ENCODE measurements around the gene MCF2L2. TPM values are rescaled to one million over a fixed set of nuclear protein-coding genes. Genes with fewer than 3 reads are reported as not detected.

MCF2L2 gene
- total and polyA plus RNA-seq, 2 donors (not counting 3 experiments of a cell fraction or from before 2014, with no cell fraction given), result 0.15 to 1.1 TPM

- H3K27ac ChIP-seq (ENCODE audit: insufficient read depth, low read depth, low read length), result no peak overlapping the region
- FAIRE-seq (no peak), DNase-seq (ENCODE audit: low read depth, low spot score) (no peak)
- H3K79me2 ChIP-seq (ENCODE audit: control insufficient read depth, insufficient read depth, low read length), result no peaks in the 10 kb centered on the region
- H3K4me3 ChIP-seq (replicated peaks in 1 of 3; ENCODE audit: insufficient read depth in 1 of 3, low read depth in 1 of 3, low read length in 3 of 3), result no peak overlapping the region
- CTCF ChIA-PET, result no interaction called here
- intact Hi-C loops (cut with micrococcal nuclease), result no loop called here
- H3K36me3 ChIP-seq (ENCODE audit: control insufficient read depth in 2 of 2, extremely low read depth in 1 of 2, insufficient read depth in 2 of 2, low read length in 2 of 2), result no peaks in the 10 kb centered on the region
- POLR2A ChIA-PET, result no interaction called here
- H3K4me1 ChIP-seq (ENCODE audit: control insufficient read depth, extremely low read depth, insufficient read depth, low read length), result peaks cover 12% of the 10 kb centered on the region
- H3K4me2 ChIP-seq (ENCODE audit: insufficient read depth, low read length), result no peak overlapping the region
- no peaks in the 10 kb centered on the region for H3K27me3 ChIP-seq (ENCODE audit: control insufficient read depth in 2 of 2, insufficient read depth in 2 of 2, low read length in 2 of 2)
- no peaks in the 10 kb centered on the region for H3K9me1 ChIP-seq (replicated peaks; ENCODE audit: control insufficient read depth, extremely low read depth, insufficient read depth, low read length)
- no peaks in the 10 kb centered on the region for H4K20me1 ChIP-seq (replicated peaks; ENCODE audit: control insufficient read depth, extremely low read depth, insufficient read depth, low read length)
- dilution Hi-C loops (cut with MboI; ENCODE audit: extremely low pct_ligation_motif_present, low sequenced_read_pairs), result no loop called here
- H2AFZ ChIP-seq (ENCODE audit: low read depth, low read length), result no peak overlapping the region
- no peaks in the 10 kb centered on the region for H3K9me3 ChIP-seq (replicated peaks; ENCODE audit: control insufficient read depth, insufficient read depth, low read length)
- TF ChIP-seq POLR2A (IDR thresholded peaks at IDR 0.05; ENCODE audit: low read depth, low read length), result no peak
- TF ChIP-seq EZH2 (IDR thresholded peaks at IDR 0.05; ENCODE audit: borderline replicate concordance, low read depth, low read length, severe bottlenecking), result no peak
- TF ChIP-seq JUN (IDR thresholded peaks at IDR 0.05; ENCODE audit: borderline replicate concordance, insufficient read depth, insufficient read length, low read depth), result no peak
- no peak for TF ChIP-seq FOS (IDR thresholded peaks at IDR 0.05; ENCODE audit: borderline replicate concordance, insufficient read depth, low read length)
- TF ChIP-seq MAX (IDR thresholded peaks at IDR 0.05; ENCODE audit: insufficient read depth, insufficient read length), result no peak
- TF ChIP-seq MYC (IDR thresholded peaks at IDR 0.05; ENCODE audit: low read depth, low read length), result no peak
- TF ChIP-seq CTCF (IDR thresholded peaks at IDR 0.05; ENCODE audit: extremely low read depth in 1 of 2, insufficient read depth in 1 of 2, low read depth in 1 of 2, low read length in 2 of 2), result no peak
- no peak for TF ChIP-seq GATA2 (IDR thresholded peaks at IDR 0.05; ENCODE audit: insufficient read depth, insufficient read length, low read depth, low read length)
- no peak for TF ChIP-seq POLR2AphosphoS5 (IDR thresholded peaks at IDR 0.05; ENCODE audit: insufficient read depth, low read depth, low read length)
- no TSS peak for BruUV-seq (replicated peaks)
- no peak overlapping the region for H3K9ac ChIP-seq (replicated peaks; ENCODE audit: extremely low read depth, insufficient read depth, low read length)
Measured at GRCh38 chr3:183247011-183247589, 181.3 kb downstream of the MCF2L2 start.
